ENCODE results near the gene LGR4.
"Not testable (repeated sequence)": the region's sequence is repeated elsewhere in the genome, so short reads cannot be mapped to it uniquely, and the experiment has no call there.

Gene LGR4

GRCh38 chr11:27372164-27372563 is 100.4 kb downstream of the LGR4 start:
- DNase-seq: no peak

GRCh38 chr11:27371489-27371888 is 101.1 kb downstream of the LGR4 start:
- DNase-seq: no peak

- DNase-seq: no peak
These were observed 102.2 kb downstream of the LGR4 start for GRCh38 chr11:27370374-27370773.

- no peak for DNase-seq
These were observed 104.7 kb downstream of the LGR4 start for GRCh38 chr11:27367881-27368280.

GRCh38 chr11:27363576-27364117 is 108.9 kb downstream of the LGR4 start:
- no peak for DNase-seq

- peak; percentile 73 to 94 (median 80) for DNase-seq
These were observed 109.6 kb downstream of the LGR4 start, which contains the start of gene CCDC34 for GRCh38 chr11:27362749-27363575. CCDC34 (minus strand) TSS chr11:27363215; CDS start chr11:27363194, 21 bp downstream.

GRCh38 chr11:27361649-27362431 is 110.8 kb downstream of the LGR4 start:
- DNase-seq: no peak

GRCh38 chr11:27358296-27358695 is 114.3 kb downstream of the LGR4 start:
- no peak for DNase-seq

- no peak for DNase-seq
These were observed 115.3 kb downstream of the LGR4 start for GRCh38 chr11:27357250-27357649.

GRCh38 chr11:27356624-27357222 is 115.9 kb downstream of the LGR4 start:
- DNase-seq: no peak

- DNase-seq: no peak
These were observed 117.0 kb downstream of the LGR4 start for GRCh38 chr11:27355575-27356104.

- no peak for DNase-seq
These were observed 118.1 kb downstream of the LGR4 start for GRCh38 chr11:27354359-27354965.

GRCh38 chr11:27353593-27354358 is 118.8 kb downstream of the LGR4 start:
- no peak for DNase-seq

GRCh38 chr11:27352781-27353180 is 119.8 kb downstream of the LGR4 start:
- DNase-seq: no peak

- DNase-seq: no peak
These were observed 122.1 kb downstream of the LGR4 start for GRCh38 chr11:27350511-27350910.

GRCh38 chr11:27349919-27350318 is 122.7 kb downstream of the LGR4 start:
- DNase-seq: no peak

- no peak for DNase-seq
These were observed 124.2 kb downstream of the LGR4 start for GRCh38 chr11:27348340-27348873.

- no peak for DNase-seq
These were observed 124.9 kb downstream of the LGR4 start for GRCh38 chr11:27347359-27348339.

GRCh38 chr11:27339941-27340340 is 132.6 kb downstream of the LGR4 start:
- DNase-seq: no peak

- DNase-seq: not testable (repeated sequence)
These were observed 137.8 kb downstream of the LGR4 start for GRCh38 chr11:27334764-27335163.

Data from T-helper 1 cell (primary cell).